KG1 (cell line): Measurements from ENCODE around the gene CELF4.

Source experiments
- DNase-seq: peaks from one replicate; lab custom pipeline; 2025; lab: John Stamatoyannopoulos, UW

The CELF4 gene

GRCh38 chr18:37572736-37573135 lies 7.1 kb upstream of the CELF4 start:
- DNase-seq, result no peak

- no peak for DNase-seq
Measured at GRCh38 chr18:37571266-37571665, 5.7 kb upstream of the CELF4 start.

GRCh38 chr18:37570336-37570930 lies 4.8 kb upstream of the CELF4 start:
- no peak for DNase-seq

GRCh38 chr18:37568671-37569070 lies 3.1 kb upstream of the CELF4 start:
- DNase-seq, result no peak

- DNase-seq, result no peak
Measured at GRCh38 chr18:37567994-37568359, 2.4 kb upstream of the CELF4 start.

GRCh38 chr18:37567061-37567993 lies 1.7 kb upstream of the CELF4 start:
- DNase-seq, result no peak

GRCh38 chr18:37566479-37567060 lies 972 bp upstream of the CELF4 start:
- DNase-seq, result no peak

GRCh38 chr18:37565977-37566478 lies 430 bp upstream of the CELF4 start:
- no peak for DNase-seq

- no peak for DNase-seq
Measured at GRCh38 chr18:37564711-37565100, 892 bp downstream of the CELF4 start.

GRCh38 chr18:37563931-37564392 lies 1.6 kb downstream of the CELF4 start:
- no peak for DNase-seq

- no peak for DNase-seq
Measured at GRCh38 chr18:37561986-37562385, 3.6 kb downstream of the CELF4 start.

GRCh38 chr18:37560003-37560402 lies 5.6 kb downstream of the CELF4 start:
- DNase-seq, result no peak

- no peak for DNase-seq
Measured at GRCh38 chr18:37559194-37559593, 6.4 kb downstream of the CELF4 start.

- no peak for DNase-seq
Measured at GRCh38 chr18:37554399-37554787, 11.2 kb downstream of the CELF4 start.

GRCh38 chr18:37553633-37554398 lies 11.8 kb downstream of the CELF4 start:
- no peak for DNase-seq

- no peak for DNase-seq
Measured at GRCh38 chr18:37552286-37552685, 13.3 kb downstream of the CELF4 start.

- no peak for DNase-seq
Measured at GRCh38 chr18:37551846-37552245, 13.8 kb downstream of the CELF4 start.

GRCh38 chr18:37551249-37551648 lies 14.3 kb downstream of the CELF4 start:
- no peak for DNase-seq

- no peak for DNase-seq
Measured at GRCh38 chr18:37550118-37550875, 15.3 kb downstream of the CELF4 start.

- DNase-seq, result no peak
Measured at GRCh38 chr18:37548679-37549289, 16.8 kb downstream of the CELF4 start.
